GM18519 (cell line): ENCODE measurements around the gene ARID5A.
"Not testable (repeated sequence)": the region's sequence is repeated elsewhere in the genome, so short reads cannot be mapped to it uniquely, and the experiment has no call there.

Source experiments
- ATAC-seq: cut with Tn5 transposase; IDR thresholded peaks from one replicate; pipeline ENCODE4 v1.9.1; 2021; ENCODE audit warnings: mild to moderate bottlenecking, moderate library complexity; ENCODE audit not compliant: unreplicated experiment, low FRiP score

ARID5A gene

GRCh38 chr2:96536445-96537065, at the start of gene ARID5A:
TSS of gene ARID5A (plus strand) at chr2:96536752. CDS start at chr2:96536827, 75 bp downstream.
- peak; percentile 44 for ATAC-seq

GRCh38 chr2:96489261-96489660, 47.3 kb upstream of the ARID5A start:
- no peak for ATAC-seq

GRCh38 chr2:96489663-96490062, 46.9 kb upstream of the ARID5A start:
- no peak for ATAC-seq

GRCh38 chr2:96491860-96492497, 44.6 kb upstream of the ARID5A start:
- no peak for ATAC-seq

GRCh38 chr2:96493072-96493471, 43.5 kb upstream of the ARID5A start:
- ATAC-seq: no peak

- ATAC-seq: no peak
These were observed 42.4 kb upstream of the ARID5A start for GRCh38 chr2:96494188-96494587.

- ATAC-seq: no peak
These were observed 40.4 kb upstream of the ARID5A start for GRCh38 chr2:96495982-96496629.

- no peak for ATAC-seq
These were observed 38.5 kb upstream of the ARID5A start for GRCh38 chr2:96498021-96498431.

GRCh38 chr2:96498611-96499010, 37.9 kb upstream of the ARID5A start:
- ATAC-seq: not testable (repeated sequence)

- no peak for ATAC-seq
These were observed 37.2 kb upstream of the ARID5A start for GRCh38 chr2:96499061-96499960.

- no peak for ATAC-seq
These were observed 36.0 kb upstream of the ARID5A start for GRCh38 chr2:96500385-96501066.

- ATAC-seq: no peak
These were observed 35.1 kb upstream of the ARID5A start for GRCh38 chr2:96501471-96501874.

GRCh38 chr2:96501886-96502810, 34.4 kb upstream of the ARID5A start:
- no peak for ATAC-seq

GRCh38 chr2:96502891-96503636, 33.5 kb upstream of the ARID5A start:
- ATAC-seq: no peak

GRCh38 chr2:96503637-96504243, 32.8 kb upstream of the ARID5A start:
- no peak for ATAC-seq

- no peak for ATAC-seq
These were observed 31.2 kb upstream of the ARID5A start, which contains the start of gene NEURL3 for GRCh38 chr2:96505231-96505889. TSS of gene NEURL3 (minus strand) at chr2:96505357. CDS start at chr2:96505286, 71 bp downstream.
